Breast epithelium (tissue), 4 donors: Measurements from ENCODE around the gene EMC10. TPM values are rescaled to one million over a fixed set of nuclear protein-coding genes. Genes with fewer than 3 reads are reported as not detected.

Source experiments
- DNase-seq, 2 donors: peaks; one replicate each; pipeline ENCODE4 v3.0.0-alpha.2; 2019; ENCODE audit warnings: low spot score in 2 of 2
- H3K27ac ChIP-seq, 2 donors: fragments of 200-600 bp; sonication (generic) in 1 of 2; one replicate each; pipeline ENCODE4 v1.5.1; 2016 to 2019; ENCODE audit warnings: mild to moderate bottlenecking in 1 of 2
- H3K27me3 ChIP-seq, 2 donors: fragments of 200-600 bp; sonication (generic) in 1 of 2; one replicate each; pipeline versions ENCODE4 v1.5.1 to v1.6.0; 2017 to 2019; ENCODE audit warnings: control low read depth in 1 of 2, mild to moderate bottlenecking in 1 of 2
- H3K36me3 ChIP-seq: fragments of 200-600 bp; one replicate; pipeline ENCODE4 v1.5.1; 2019
- H3K4me1 ChIP-seq, 2 donors: fragments of 200-600 bp; sonication (generic); one replicate each; pipeline ENCODE4 v1.5.1; 2016 to 2019; ENCODE audit warnings: control low read depth in 1 of 2
- H3K4me3 ChIP-seq, 3 donors: fragments of 200-600 bp; sonication (generic); 1 replicate in 2 of 3; 2 replicates in 1 of 3; pipeline ENCODE4 v1.5.1; 2016 to 2019; ENCODE audit warnings: mild to moderate bottlenecking in 3 of 3, moderate library complexity in 2 of 3
- H3K9me3 ChIP-seq, 2 donors: fragments of 200-600 bp; sonication (generic) in 1 of 2; one replicate each; pipeline ENCODE4 v1.5.1; 2016 to 2019; ENCODE audit warnings: control low read depth in 1 of 2
- POLR2A ChIP-seq: fragments of 450-650 bp; IDR thresholded peaks from one replicate; pipeline ENCODE4 v1.6.1; 2016; ENCODE audit warnings: antibody characterized with exemption, mild to moderate bottlenecking, moderate library complexity
- POLR2AphosphoS5 ChIP-seq, 3 donors: sonication (generic); formaldehyde crosslinking; IDR thresholded peaks; one replicate each; pipeline ENCODE4 v1.6.1; 2017; ENCODE audit warnings: antibody characterized with exemption in 3 of 3
- intact Hi-C: fragments of 100-400 bp; cut with DNase I; formaldehyde crosslinking; loops from one replicate; pipeline ENCODE4 v1.15.1; 2023; ENCODE audit warnings: low total_unique reads
- total RNA-seq, 3 donors: library from RNA; depleted of rRNA; stranded (reverse); fragments of >200 nt; gene quantifications; one replicate each; pipeline ENCODE4 v1.1.0, GENCODE V29; 2016
- TF ChIP-seq, protein P1 (sequence below), 3 donors: fragments of 450-650 bp; IDR thresholded peaks; one replicate each; pipeline ENCODE4 v1.5.1; 2016 to 2017; ENCODE audit warnings: antibody characterized with exemption in 3 of 3, mild to moderate bottlenecking in 3 of 3, moderate library complexity in 3 of 3

The EMC10 gene
- total RNA-seq, 3 donors from 2014 or later = 38.0 to 78.2 (median 64.6) TPM

DNA sequence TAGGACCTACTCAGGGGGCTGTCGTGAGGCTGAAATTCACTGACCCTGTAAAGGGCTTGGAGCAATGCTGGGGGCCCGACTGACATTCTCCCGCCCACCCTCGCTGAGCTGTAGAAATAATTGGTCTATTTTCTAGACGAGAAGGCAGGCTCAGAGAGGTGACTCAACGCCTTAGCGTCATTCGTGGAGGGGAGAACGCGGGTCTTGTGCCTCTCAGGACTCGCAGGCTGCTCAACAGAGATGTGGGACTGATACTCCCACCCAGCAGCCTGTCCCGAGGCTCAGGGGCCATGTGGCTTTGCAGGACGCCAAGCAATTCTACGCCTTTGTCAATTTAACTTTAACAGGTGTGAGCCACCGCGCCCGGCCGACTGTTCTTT is 61.0 kb downstream of the EMC10 start:
- Histone ChIP-seq H3K27ac (no peak overlapping the region), H3K4me1 (no peaks in the 10 kb centered on the region), H3K36me3 (no peaks in the 10 kb centered on the region), H3K4me3 (no peak overlapping the region), H3K27me3 (no peaks in the 10 kb centered on the region), H3K9me3 (peaks cover under 1 to 14% of the 10 kb centered on the region in 2 donors)
- no peak for DNase-seq
- TF ChIP-seq POLR2A = no peak
- TF ChIP-seq POLR2AphosphoS5 (IDR thresholded peaks at IDR 0.05) = no peak
- TF ChIP-seq, protein P1, sequence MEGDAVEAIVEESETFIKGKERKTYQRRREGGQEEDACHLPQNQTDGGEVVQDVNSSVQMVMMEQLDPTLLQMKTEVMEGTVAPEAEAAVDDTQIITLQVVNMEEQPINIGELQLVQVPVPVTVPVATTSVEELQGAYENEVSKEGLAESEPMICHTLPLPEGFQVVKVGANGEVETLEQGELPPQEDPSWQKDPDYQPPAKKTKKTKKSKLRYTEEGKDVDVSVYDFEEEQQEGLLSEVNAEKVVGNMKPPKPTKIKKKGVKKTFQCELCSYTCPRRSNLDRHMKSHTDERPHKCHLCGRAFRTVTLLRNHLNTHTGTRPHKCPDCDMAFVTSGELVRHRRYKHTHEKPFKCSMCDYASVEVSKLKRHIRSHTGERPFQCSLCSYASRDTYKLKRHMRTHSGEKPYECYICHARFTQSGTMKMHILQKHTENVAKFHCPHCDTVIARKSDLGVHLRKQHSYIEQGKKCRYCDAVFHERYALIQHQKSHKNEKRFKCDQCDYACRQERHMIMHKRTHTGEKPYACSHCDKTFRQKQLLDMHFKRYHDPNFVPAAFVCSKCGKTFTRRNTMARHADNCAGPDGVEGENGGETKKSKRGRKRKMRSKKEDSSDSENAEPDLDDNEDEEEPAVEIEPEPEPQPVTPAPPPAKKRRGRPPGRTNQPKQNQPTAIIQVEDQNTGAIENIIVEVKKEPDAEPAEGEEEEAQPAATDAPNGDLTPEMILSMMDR (IDR thresholded peaks at IDR 0.05) = no peak
- intact Hi-C loops = no loop called here

DNA sequence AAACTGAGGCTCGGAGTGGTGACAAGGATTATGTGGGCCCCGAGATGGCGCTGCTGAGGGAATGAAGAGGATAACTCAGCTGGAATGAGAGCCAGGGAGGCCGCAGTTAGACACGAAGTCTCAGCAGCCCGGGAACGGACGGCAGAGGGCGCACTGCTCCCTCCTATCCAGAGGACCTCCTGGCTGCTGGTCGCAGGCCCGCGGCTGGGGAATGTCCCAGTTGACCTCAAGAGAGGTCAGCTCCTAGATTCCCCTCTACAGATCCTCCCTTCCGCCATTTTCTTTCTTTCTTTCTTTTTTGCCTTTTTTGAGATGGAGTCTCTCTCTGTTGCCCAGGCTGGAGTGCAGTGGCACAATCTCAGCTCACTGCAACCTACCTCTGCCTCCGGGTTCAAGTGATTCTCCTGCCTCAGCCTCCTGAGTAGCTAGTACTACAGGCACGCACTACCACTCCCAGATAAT is 61.5 kb downstream of the EMC10 start:
- intact Hi-C loops = no loop called here

More for the DNA sequence above, 61.5 kb downstream of the EMC10 start:
- Histone ChIP-seq H3K27ac (no peak overlapping the region), H3K9me3 (peaks cover 0 to 9% of the 10 kb centered on the region in 2 donors), H3K36me3 (no peaks in the 10 kb centered on the region), H3K27me3 (no peaks in the 10 kb centered on the region), H3K4me1 (no peaks in the 10 kb centered on the region), H3K4me3 (no peak overlapping the region)
- peak in 1 of 2 donors; percentile 67 for DNase-seq
- TF ChIP-seq, protein P1 (IDR thresholded peaks at IDR 0.05) = no peak
- TF ChIP-seq POLR2AphosphoS5 (IDR thresholded peaks at IDR 0.05) (no peak), POLR2A (no peak)

Other genes with a start within 250 kb of the EMC10 start
- gene KCNC3, start 147.1 kb upstream of the EMC10 start, total RNA-seq = 1 to 10 TPM in 2 of 3 donors, under 1 TPM in 1; 0.32 to 3.7 (median 1.6) TPM
- gene NAPSA, start 110.9 kb upstream of the EMC10 start, total RNA-seq = 1 to 10 TPM in 2 of 3 donors, under 1 TPM in 1; 0.80 to 1.8 (median 1.6) TPM
- 100 to 1,000 TPM in 1 of 3 donors, 10 to 100 TPM in 2; 71.0 to 105 (median 87.5) TPM for gene NR1H2, start 100.0 kb upstream of the EMC10 start, total RNA-seq
- 10 to 100 TPM; 13.8 to 17.3 (median 16.0) TPM for gene POLD1, start 92.2 kb upstream of the EMC10 start, total RNA-seq
- under 1 TPM in 1 of 3 donors, not detected in 2; 0.33 TPM for gene SPIB, start 57.6 kb upstream of the EMC10 start, total RNA-seq
- gene MYBPC2, start 43.6 kb upstream of the EMC10 start, total RNA-seq = under 1 TPM in 1 of 3 donors, not detected in 2; under 0.01 TPM
- gene GARIN5A, start 341 bp downstream of the EMC10 start, total RNA-seq = 1 to 10 TPM in 2 of 3 donors, under 1 TPM in 1; 0.98 to 1.3 (median 1.1) TPM
- 10 to 100 TPM; 14.7 to 26.7 (median 20.3) TPM for gene JOSD2, start 34.7 kb downstream of the EMC10 start, total RNA-seq
- not detected for gene ASPDH, start 37.4 kb downstream of the EMC10 start, total RNA-seq
- gene LRRC4B, start 91.9 kb downstream of the EMC10 start, total RNA-seq = 1 to 10 TPM in 2 of 3 donors, under 1 TPM in 1; 0.16 to 1.3 (median 1.2) TPM
- gene SYT3, start 163.4 kb downstream of the EMC10 start, total RNA-seq = 1 to 10 TPM in 1 of 3 donors, under 1 TPM in 1, not detected in 1; 0.33 to 1.3 TPM
- gene C19orf81, start 172.9 kb downstream of the EMC10 start, total RNA-seq = not detected
- gene SHANK1, start 243.3 kb downstream of the EMC10 start, total RNA-seq = under 1 TPM in 2 of 3 donors, not detected in 1; 0.59 to 0.98 TPM
- gene CLEC11A, start 246.9 kb downstream of the EMC10 start, total RNA-seq = 10 to 100 TPM; 16.4 to 24.3 (median 20.6) TPM